Gastrocnemius medialis (tissue), 4 donors: ENCODE data around the gene DYNC2H1. TPM values are rescaled to one million over a fixed set of nuclear protein-coding genes. Genes with fewer than 3 reads are reported as not detected.

Source experiments
- ATAC-seq, 2 donors: fragments of 150-250 bp; one replicate each; pipeline ENCODE4 v1.9.1; 2016
- DNase-seq, 2 donors: peaks; one replicate each; pipeline ENCODE4 v3.0.0-alpha.2; 2019
- H3K27ac ChIP-seq, 4 donors: fragments of 200-600 bp; sonication (generic); 1 replicate in 1 of 4; 2 replicates in 3 of 4; pipeline ENCODE4 v1.5.1; 2016 to 2018; ENCODE audit warnings: mild to moderate bottlenecking in 2 of 4, moderate library complexity in 1 of 4
- H3K27me3 ChIP-seq, 3 donors: fragments of 200-600 bp; sonication (generic) in 2 of 3; 1 replicate in 1 of 3; 2 replicates in 2 of 3; pipeline versions ENCODE4 v1.5.1 to v1.6.0; 2016 to 2019; ENCODE audit warnings: mild to moderate bottlenecking in 1 of 3, moderate library complexity in 1 of 3
- H3K36me3 ChIP-seq, 2 donors: fragments of 200-600 bp; sonication (generic) in 1 of 2; one replicate each; pipeline ENCODE4 v1.5.1; 2017 to 2018
- H3K4me1 ChIP-seq, 2 donors: fragments of 200-600 bp; sonication (generic) in 1 of 2; one replicate each; pipeline ENCODE4 v1.5.1; 2016 to 2017; ENCODE audit warnings: mild to moderate bottlenecking in 2 of 2
- H3K4me3 ChIP-seq, 4 donors: fragments of 200-600 bp; sonication (generic) in 3 of 4; 1 replicate in 1 of 4; 2 replicates in 3 of 4; pipeline ENCODE4 v1.5.1; 2016 to 2019; ENCODE audit warnings: mild to moderate bottlenecking in 2 of 4
- H3K9me3 ChIP-seq, 3 donors: fragments of 200-600 bp; sonication (generic) in 2 of 3; 1 replicate in 1 of 3; 2 replicates in 2 of 3; pipeline ENCODE4 v1.5.1; 2016 to 2019
- CTCF ChIP-seq, 5 experiments: fragments of 450-650 bp in 3 of 5; fragments of 200-600 bp in 2 of 5; sonication (generic) in 2 of 5; IDR thresholded peaks in 4 of 5; conservative IDR thresholded peaks in 1 of 5; 1 replicate in 4 of 5; 2 replicates in 1 of 5; pipeline ENCODE4 v1.5.1; 2016 to 2019; ENCODE audit warnings: antibody characterized with exemption in 5 of 5, mild to moderate bottlenecking in 3 of 5, moderate library complexity in 3 of 5
- POLR2A ChIP-seq, 2 donors: fragments of 450-650 bp; IDR thresholded peaks; one replicate each; pipeline ENCODE4 v1.6.1; 2017; ENCODE audit warnings: antibody characterized with exemption in 2 of 2, mild to moderate bottlenecking in 2 of 2, moderate library complexity in 2 of 2
- in situ Hi-C, 4 donors: fragments of 200-750 bp; cut with MboI; loops; one replicate each; pipeline versions ENCODE4 v1.15.0 to v1.8.0; 2017; ENCODE audit warnings: low sequenced_read_pairs in 4 of 4
- intact Hi-C: fragments of 100-400 bp; cut with DNase I; formaldehyde crosslinking; loops from one replicate; pipeline ENCODE4 v1.15.1; 2023; ENCODE audit warnings: low total_unique reads
- total RNA-seq, 4 donors: library from RNA; depleted of rRNA; stranded (reverse); fragments of >200 nt; gene quantifications; one replicate each; pipeline versions ENCODE4 v1.1.0 to v1.2.3, GENCODE V29; 2016

The DYNC2H1 gene
- total RNA-seq, 4 donors from 2014 or later = 1.7 to 2.2 (median 1.9) TPM

- no peak for TF ChIP-seq POLR2A (IDR thresholded peaks at IDR 0.05)
- no peak for TF ChIP-seq CTCF (IDR thresholded peaks at IDR 0.05 in 4 of 5, conservative IDR thresholded peaks at IDR 0.05 in 1 of 5)
- Histone ChIP-seq H3K27me3 (no peaks in the 10 kb centered on the region), H3K36me3 (no peaks in the 10 kb centered on the region), H3K4me3 (no peak overlapping the region), H3K9me3 (no peaks in the 10 kb centered on the region), H3K4me1 (no peaks in the 10 kb centered on the region), H3K27ac (no peak overlapping the region)
- DNase-seq = no peak
- intact Hi-C loops = no loop called here
- ATAC-seq = no peak
- in situ Hi-C loops = no loop called here
Observed at GRCh38 chr11:103448966-103449365, 339.7 kb downstream of the DYNC2H1 start.

GRCh38 chr11:103450241-103450640 lies 341.0 kb downstream of the DYNC2H1 start:
- ATAC-seq = no peak
- H3K9me3 ChIP-seq = no peaks in the 10 kb centered on the region
- no peak for DNase-seq
- no peak for TF ChIP-seq CTCF (IDR thresholded peaks at IDR 0.05 in 4 of 5, conservative IDR thresholded peaks at IDR 0.05 in 1 of 5)
- TF ChIP-seq POLR2A (IDR thresholded peaks at IDR 0.05) = no peak
- no peak overlapping the region for H3K4me3 ChIP-seq
- in situ Hi-C loops (no loop called here), intact Hi-C loops (no loop called here)
- H3K27ac ChIP-seq = no peak overlapping the region
- no peaks in the 10 kb centered on the region for H3K36me3 ChIP-seq
- H3K27me3 ChIP-seq = no peaks in the 10 kb centered on the region
- no peaks in the 10 kb centered on the region for H3K4me1 ChIP-seq

GRCh38 chr11:103453126-103453525 lies 343.9 kb downstream of the DYNC2H1 start:
- no peak for ATAC-seq
- Histone ChIP-seq H3K4me1 (no peaks in the 10 kb centered on the region), H3K36me3 (no peaks in the 10 kb centered on the region), H3K9me3 (no peaks in the 10 kb centered on the region), H3K27me3 (no peaks in the 10 kb centered on the region), H3K27ac (no peak overlapping the region), H3K4me3 (no peak overlapping the region)
- DNase-seq = no peak
- no peak for TF ChIP-seq CTCF (IDR thresholded peaks at IDR 0.05 in 4 of 5, conservative IDR thresholded peaks at IDR 0.05 in 1 of 5)
- no peak for TF ChIP-seq POLR2A (IDR thresholded peaks at IDR 0.05)
- intact Hi-C loops = no loop called here
- in situ Hi-C loops = no loop called here

GRCh38 chr11:103453915-103454709 lies 344.9 kb downstream of the DYNC2H1 start:
- H3K27ac ChIP-seq = no peak overlapping the region
- TF ChIP-seq CTCF (IDR thresholded peaks at IDR 0.05 in 4 of 5, conservative IDR thresholded peaks at IDR 0.05 in 1 of 5) (no peak), POLR2A (IDR thresholded peaks at IDR 0.05) (no peak)
- H3K4me1 ChIP-seq = no peaks in the 10 kb centered on the region
- in situ Hi-C loops = no loop called here
- H3K9me3 ChIP-seq = no peaks in the 10 kb centered on the region
- H3K4me3 ChIP-seq = no peak overlapping the region
- no peaks in the 10 kb centered on the region for H3K27me3 ChIP-seq
- DNase-seq (no peak), ATAC-seq (no peak)
- H3K36me3 ChIP-seq = no peaks in the 10 kb centered on the region
- intact Hi-C loops = no loop called here
